Measurements from ENCODE around the gene TSPAN11.

Gene TSPAN11

DNA sequence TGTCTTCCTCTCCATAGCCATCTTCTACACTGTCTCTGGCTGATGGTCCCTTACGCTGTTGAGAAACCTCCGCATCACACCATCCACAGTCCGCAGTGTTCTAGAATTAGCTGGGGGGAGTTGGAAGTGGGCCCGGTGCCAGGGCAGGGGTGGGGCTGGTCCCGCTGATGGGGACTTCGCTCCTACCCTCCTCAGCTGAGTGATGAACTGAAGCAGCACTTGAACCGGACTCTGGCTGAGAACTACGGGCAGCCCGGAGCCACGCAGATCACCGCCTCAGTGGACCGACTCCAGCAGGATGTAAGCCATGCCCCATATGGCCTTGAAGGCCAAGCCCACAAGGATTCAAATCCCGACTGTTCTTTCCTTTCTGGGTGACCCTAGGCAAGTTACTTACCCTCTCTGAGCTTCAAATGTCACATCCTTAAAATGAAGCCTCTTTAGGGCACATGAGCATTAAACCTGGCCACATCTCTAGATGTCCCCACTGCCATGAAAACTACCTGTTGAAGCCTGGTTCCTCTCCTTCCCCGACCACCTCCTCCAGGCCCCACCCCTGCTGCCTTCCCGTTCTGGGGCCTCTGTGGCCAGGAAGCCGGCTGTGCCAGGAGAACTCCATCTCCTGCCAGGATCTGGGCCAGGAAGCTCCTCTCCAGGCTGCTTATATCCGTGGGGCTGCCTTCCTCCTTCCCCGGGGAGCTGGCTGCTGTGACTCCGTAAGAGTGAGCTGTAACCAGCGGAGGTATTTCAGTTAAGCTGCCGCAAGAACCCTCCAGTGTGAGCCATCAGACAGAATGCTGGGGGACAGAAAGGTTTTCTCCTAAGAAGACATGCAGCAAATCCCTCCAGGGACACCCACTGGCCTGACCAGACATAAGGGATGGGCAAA is 53.1 kb downstream of the TSPAN11 start:
- TF ChIP-seq, protein P1, sequence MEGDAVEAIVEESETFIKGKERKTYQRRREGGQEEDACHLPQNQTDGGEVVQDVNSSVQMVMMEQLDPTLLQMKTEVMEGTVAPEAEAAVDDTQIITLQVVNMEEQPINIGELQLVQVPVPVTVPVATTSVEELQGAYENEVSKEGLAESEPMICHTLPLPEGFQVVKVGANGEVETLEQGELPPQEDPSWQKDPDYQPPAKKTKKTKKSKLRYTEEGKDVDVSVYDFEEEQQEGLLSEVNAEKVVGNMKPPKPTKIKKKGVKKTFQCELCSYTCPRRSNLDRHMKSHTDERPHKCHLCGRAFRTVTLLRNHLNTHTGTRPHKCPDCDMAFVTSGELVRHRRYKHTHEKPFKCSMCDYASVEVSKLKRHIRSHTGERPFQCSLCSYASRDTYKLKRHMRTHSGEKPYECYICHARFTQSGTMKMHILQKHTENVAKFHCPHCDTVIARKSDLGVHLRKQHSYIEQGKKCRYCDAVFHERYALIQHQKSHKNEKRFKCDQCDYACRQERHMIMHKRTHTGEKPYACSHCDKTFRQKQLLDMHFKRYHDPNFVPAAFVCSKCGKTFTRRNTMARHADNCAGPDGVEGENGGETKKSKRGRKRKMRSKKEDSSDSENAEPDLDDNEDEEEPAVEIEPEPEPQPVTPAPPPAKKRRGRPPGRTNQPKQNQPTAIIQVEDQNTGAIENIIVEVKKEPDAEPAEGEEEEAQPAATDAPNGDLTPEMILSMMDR (IDR thresholded peaks at IDR 0.05; ENCODE audit: insufficient read depth, low read depth, low read length, missing control alignments) = no peak
- no peak for DNase-seq (ENCODE audit: low read depth)
- no peak overlapping the region for H3K4me3 ChIP-seq (ENCODE audit: low read length)

- TF ChIP-seq, protein P1 (IDR thresholded peaks at IDR 0.05; ENCODE audit: insufficient read depth, low read depth, low read length, missing control alignments) = no peak
- DNase-seq (ENCODE audit: low read depth) = no peak
- no peak overlapping the region for H3K4me3 ChIP-seq (ENCODE audit: low read length)
Observed at GRCh38 chr12:30980955-30981662, 54.6 kb downstream of the TSPAN11 start.

GRCh38 chr12:30982413-30982812 is 55.9 kb downstream of the TSPAN11 start:
- no peak for DNase-seq (ENCODE audit: low read depth)
- TF ChIP-seq, protein P1 (IDR thresholded peaks at IDR 0.05; ENCODE audit: insufficient read depth, low read depth, low read length, missing control alignments) = no peak
- no peak overlapping the region for H3K4me3 ChIP-seq (ENCODE audit: low read length)

- no peak overlapping the region for H3K4me3 ChIP-seq (ENCODE audit: low read length)
- TF ChIP-seq, protein P1 (IDR thresholded peaks at IDR 0.05; ENCODE audit: insufficient read depth, low read depth, low read length, missing control alignments) = peak; percentile 82
- DNase-seq (ENCODE audit: low read depth) = peak; percentile 57
Observed at GRCh38 chr12:30985814-30986452, 59.4 kb downstream of the TSPAN11 start.

DNA sequence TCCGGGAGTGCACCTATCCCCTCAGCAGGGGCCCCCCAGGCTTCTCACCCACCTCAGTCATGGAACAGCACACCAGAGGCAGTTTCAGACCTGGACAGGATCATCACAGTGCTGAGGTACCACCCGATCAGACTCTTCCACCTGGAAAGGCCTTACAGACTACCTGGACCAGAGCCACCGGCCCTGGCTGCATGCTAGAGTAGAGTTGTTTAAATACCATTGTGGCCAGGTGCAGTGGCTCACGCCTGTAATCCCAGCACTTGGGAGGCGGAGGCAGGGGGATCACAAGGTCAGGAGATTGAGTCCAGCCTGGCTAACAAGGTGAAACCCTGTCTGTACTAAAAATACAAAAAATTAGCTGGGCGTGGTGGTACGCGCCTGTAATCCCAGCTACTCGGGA is 61.5 kb downstream of the TSPAN11 start:
- H3K4me3 ChIP-seq (ENCODE audit: low read length) = no peak overlapping the region
- DNase-seq (ENCODE audit: low read depth) = no peak
- TF ChIP-seq, protein P1 (IDR thresholded peaks at IDR 0.05; ENCODE audit: insufficient read depth, low read depth, low read length, missing control alignments) = no peak

DNA sequence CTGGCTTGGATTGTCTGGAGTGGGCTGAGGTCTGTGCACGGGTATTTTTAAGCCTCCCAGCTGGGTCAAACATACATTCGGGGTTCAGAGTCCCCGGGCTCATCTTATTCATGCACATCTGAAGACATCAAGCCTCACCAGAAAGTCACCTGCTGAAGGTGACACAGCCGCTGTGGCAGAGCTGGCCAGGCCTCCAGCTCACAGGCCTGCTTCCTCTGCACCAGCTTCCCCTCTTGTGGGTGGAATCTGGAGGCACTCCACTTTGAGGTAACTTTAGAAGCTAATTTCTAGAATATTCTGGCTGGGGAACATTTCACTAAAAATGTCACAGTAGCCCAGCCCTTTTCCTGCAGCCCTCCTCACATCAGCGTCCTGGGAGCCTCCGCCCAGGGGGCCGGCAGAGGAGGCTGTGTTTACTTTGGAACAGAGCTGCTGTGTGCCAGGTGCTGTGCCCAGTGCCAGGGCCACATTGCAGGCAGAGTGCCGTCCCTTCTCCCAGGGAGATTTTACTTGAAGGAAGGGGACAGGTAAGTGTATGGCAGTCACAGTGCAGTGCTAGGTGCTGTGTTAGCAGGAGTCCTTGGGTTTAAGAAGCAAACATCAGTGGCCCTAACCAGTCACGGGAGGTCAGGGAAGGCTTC is 62.2 kb downstream of the TSPAN11 start:
- DNase-seq (ENCODE audit: low read depth) = no peak
- no peak overlapping the region for H3K4me3 ChIP-seq (ENCODE audit: low read length)
- TF ChIP-seq, protein P1 (IDR thresholded peaks at IDR 0.05; ENCODE audit: insufficient read depth, low read depth, low read length, missing control alignments) = no peak
